SK-N-SH treated with all-trans-retinoic acid at 6 μM for 48 hours (cell line): ENCODE results near the gene GRIK4.

Experiments used
- ATAC-seq: fragments of 200-7000 bp; cut with Tn5 transposase; 3 replicates; pipeline ENCODE4 v1.9.1; 2020; ENCODE audit warnings: mild to moderate bottlenecking, moderate library complexity
- ARNTL ChIP-seq: fragments of 450-650 bp; formaldehyde crosslinking; IDR thresholded peaks from 2 replicates; pipeline ENCODE4 v1.5.0; 2020; ENCODE audit warnings: low read depth, mild to moderate bottlenecking, moderate library complexity, borderline replicate concordance
- BACH2 ChIP-seq: fragments of 250-450 bp; sonication (Bioruptor Pico); IDR thresholded peaks from 2 replicates; pipeline ENCODE4 v1.9.0; 2021; ENCODE audit warnings: mild to moderate bottlenecking, borderline replicate concordance
- CSDC2 ChIP-seq: fragments of 250-450 bp; sonication (Bioruptor Pico); IDR thresholded peaks from 2 replicates; pipeline ENCODE4 v1.5.0; 2020; ENCODE audit warnings: mild to moderate bottlenecking, moderate library complexity
- ESRRG ChIP-seq: fragments of 250-450 bp; sonication (Bioruptor Pico); IDR thresholded peaks from 2 replicates; pipeline ENCODE4 v1.6.1; 2021; ENCODE audit warnings: mild to moderate bottlenecking
- GLIS3 ChIP-seq: fragments of 250-450 bp; sonication (Bioruptor Pico); IDR thresholded peaks from 2 replicates; pipeline ENCODE4 v1.5.0; 2020; ENCODE audit warnings: mild to moderate bottlenecking, moderate library complexity
- ISL1 ChIP-seq: fragments of 250-450 bp; sonication (Bioruptor Pico); IDR thresholded peaks from 2 replicates; pipeline ENCODE4 v2.1.2; 2022; ENCODE audit warnings: mild to moderate bottlenecking, moderate library complexity
- OSR1 ChIP-seq: fragments of 250-450 bp; sonication (Bioruptor Pico); IDR thresholded peaks from 2 replicates; pipeline ENCODE4 v1.8.0; 2022; ENCODE audit warnings: moderate library complexity, mild to moderate bottlenecking, inconsistent platforms
- PPARA ChIP-seq: fragments of 250-450 bp; sonication (Bioruptor Pico); IDR thresholded peaks from 2 replicates; pipeline ENCODE4 v1.5.0; 2020; ENCODE audit warnings: mild to moderate bottlenecking, borderline replicate concordance
- RARB ChIP-seq: fragments of 250-450 bp; sonication (Bioruptor Pico); IDR thresholded peaks from 2 replicates; pipeline ENCODE4 v1.8.0; 2021; ENCODE audit warnings: mild to moderate bottlenecking, moderate library complexity
- SNAI2 ChIP-seq: fragments of 250-450 bp; sonication (Bioruptor Pico); IDR thresholded peaks from 2 replicates; pipeline ENCODE4 v1.5.0; 2020; ENCODE audit warnings: mild to moderate bottlenecking, moderate library complexity
- TCF4 ChIP-seq: fragments of 250-450 bp; sonication (Bioruptor Pico); IDR thresholded peaks from 2 replicates; pipeline ENCODE4 v1.8.0; 2021; ENCODE audit warnings: mild to moderate bottlenecking, moderate library complexity, borderline replicate concordance
- TOX ChIP-seq: fragments of 250-450 bp; sonication (Bioruptor Pico); IDR thresholded peaks from 2 replicates; pipeline ENCODE4 v1.8.0; 2021; ENCODE audit warnings: mild to moderate bottlenecking, moderate library complexity, borderline replicate concordance
- ZC3H10 ChIP-seq: fragments of 250-450 bp; sonication (Bioruptor Pico); IDR thresholded peaks from 2 replicates; pipeline ENCODE4 v1.5.1; 2021; ENCODE audit warnings: mild to moderate bottlenecking, moderate library complexity
- ZFP30 ChIP-seq: fragments of 450-650 bp; formaldehyde crosslinking; IDR thresholded peaks from 2 replicates; pipeline ENCODE4 v1.5.0; 2022; ENCODE audit warnings: mild to moderate bottlenecking, moderate library complexity
- ZNF565 ChIP-seq: fragments of 450-650 bp; formaldehyde crosslinking; conservative IDR thresholded peaks from 2 replicates; pipeline ENCODE4 v1.5.0; 2020; ENCODE audit warnings: low read depth, mild to moderate bottlenecking, moderate library complexity
- ZNF70 ChIP-seq: fragments of 450-650 bp; formaldehyde crosslinking; IDR thresholded peaks from 2 replicates; pipeline ENCODE4 v1.5.0; 2020; ENCODE audit warnings: mild to moderate bottlenecking, moderate library complexity
- ZNF8 ChIP-seq: fragments of 450-650 bp; formaldehyde crosslinking; IDR thresholded peaks from 2 replicates; pipeline ENCODE4 v1.5.0; 2020; ENCODE audit warnings: mild to moderate bottlenecking, moderate library complexity
- TF ChIP-seq, protein P1 (sequence below): fragments of 250-450 bp; sonication (Bioruptor Pico); IDR thresholded peaks from 2 replicates; pipeline ENCODE4 v1.8.0; 2020; ENCODE audit warnings: mild to moderate bottlenecking, moderate library complexity, borderline replicate concordance
- TF ChIP-seq, protein P2 (sequence below): fragments of 250-450 bp; sonication (Bioruptor Pico); IDR thresholded peaks from 2 replicates; pipeline ENCODE4 v1.5.1; 2020; ENCODE audit warnings: low read depth, mild to moderate bottlenecking, moderate library complexity
- TF ChIP-seq, protein P3 (sequence below): fragments of 250-450 bp; sonication (Bioruptor Pico); IDR thresholded peaks from 2 replicates; pipeline ENCODE4 v1.5.0; 2020; ENCODE audit warnings: mild to moderate bottlenecking, moderate library complexity
- TF ChIP-seq, protein P4 (sequence below): fragments of 250-450 bp; sonication (Bioruptor Pico); IDR thresholded peaks from 2 replicates; pipeline ENCODE4 v1.8.0; 2021; ENCODE audit warnings: low read depth, mild to moderate bottlenecking, moderate library complexity, borderline replicate concordance
- TF ChIP-seq, protein P5 (sequence below): fragments of 250-450 bp; sonication (Bioruptor Pico); IDR thresholded peaks from 2 replicates; pipeline ENCODE4 v1.5.1; 2021; ENCODE audit warnings: mild to moderate bottlenecking, moderate library complexity

The GRIK4 gene

DNA sequence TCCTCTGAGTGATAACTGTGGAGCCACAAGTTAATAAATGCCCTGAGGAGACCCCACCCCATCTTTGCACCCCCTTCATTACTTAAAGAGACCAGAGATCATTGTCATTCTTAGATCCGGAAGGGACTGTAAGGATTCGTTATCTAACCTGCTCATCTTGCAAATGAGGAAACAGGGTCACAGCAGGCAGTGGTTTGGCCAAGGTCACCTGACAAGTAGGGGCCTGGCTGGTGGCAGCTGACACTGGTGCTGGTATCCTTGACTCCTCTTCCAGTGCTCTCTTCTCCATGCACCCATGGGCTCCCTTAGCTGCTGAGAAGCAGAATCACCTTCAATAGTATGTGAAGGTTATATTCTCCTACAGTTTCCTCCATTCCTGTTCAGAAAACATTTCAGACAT, 151.6 kb downstream of the GRIK4 start:
- TF ChIP-seq ZC3H10 (CRISPR knock-in tag) (no peak), CSDC2 (no peak), PPARA (CRISPR knock-in tag) (no peak)
- TF ChIP-seq, protein P1, sequence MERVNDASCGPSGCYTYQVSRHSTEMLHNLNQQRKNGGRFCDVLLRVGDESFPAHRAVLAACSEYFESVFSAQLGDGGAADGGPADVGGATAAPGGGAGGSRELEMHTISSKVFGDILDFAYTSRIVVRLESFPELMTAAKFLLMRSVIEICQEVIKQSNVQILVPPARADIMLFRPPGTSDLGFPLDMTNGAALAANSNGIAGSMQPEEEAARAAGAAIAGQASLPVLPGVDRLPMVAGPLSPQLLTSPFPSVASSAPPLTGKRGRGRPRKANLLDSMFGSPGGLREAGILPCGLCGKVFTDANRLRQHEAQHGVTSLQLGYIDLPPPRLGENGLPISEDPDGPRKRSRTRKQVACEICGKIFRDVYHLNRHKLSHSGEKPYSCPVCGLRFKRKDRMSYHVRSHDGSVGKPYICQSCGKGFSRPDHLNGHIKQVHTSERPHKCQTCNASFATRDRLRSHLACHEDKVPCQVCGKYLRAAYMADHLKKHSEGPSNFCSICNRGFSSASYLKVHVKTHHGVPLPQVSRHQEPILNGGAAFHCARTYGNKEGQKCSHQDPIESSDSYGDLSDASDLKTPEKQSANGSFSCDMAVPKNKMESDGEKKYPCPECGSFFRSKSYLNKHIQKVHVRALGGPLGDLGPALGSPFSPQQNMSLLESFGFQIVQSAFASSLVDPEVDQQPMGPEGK (CRISPR knock-in tag) = no peak
- TF ChIP-seq, protein P2, sequence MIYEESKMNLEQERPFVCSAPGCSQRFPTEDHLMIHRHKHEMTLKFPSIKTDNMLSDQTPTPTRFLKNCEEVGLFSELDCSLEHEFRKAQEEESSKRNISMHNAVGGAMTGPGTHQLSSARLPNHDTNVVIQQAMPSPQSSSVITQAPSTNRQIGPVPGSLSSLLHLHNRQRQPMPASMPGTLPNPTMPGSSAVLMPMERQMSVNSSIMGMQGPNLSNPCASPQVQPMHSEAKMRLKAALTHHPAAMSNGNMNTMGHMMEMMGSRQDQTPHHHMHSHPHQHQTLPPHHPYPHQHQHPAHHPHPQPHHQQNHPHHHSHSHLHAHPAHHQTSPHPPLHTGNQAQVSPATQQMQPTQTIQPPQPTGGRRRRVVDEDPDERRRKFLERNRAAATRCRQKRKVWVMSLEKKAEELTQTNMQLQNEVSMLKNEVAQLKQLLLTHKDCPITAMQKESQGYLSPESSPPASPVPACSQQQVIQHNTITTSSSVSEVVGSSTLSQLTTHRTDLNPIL = no peak
- ATAC-seq = no peak

DNA sequence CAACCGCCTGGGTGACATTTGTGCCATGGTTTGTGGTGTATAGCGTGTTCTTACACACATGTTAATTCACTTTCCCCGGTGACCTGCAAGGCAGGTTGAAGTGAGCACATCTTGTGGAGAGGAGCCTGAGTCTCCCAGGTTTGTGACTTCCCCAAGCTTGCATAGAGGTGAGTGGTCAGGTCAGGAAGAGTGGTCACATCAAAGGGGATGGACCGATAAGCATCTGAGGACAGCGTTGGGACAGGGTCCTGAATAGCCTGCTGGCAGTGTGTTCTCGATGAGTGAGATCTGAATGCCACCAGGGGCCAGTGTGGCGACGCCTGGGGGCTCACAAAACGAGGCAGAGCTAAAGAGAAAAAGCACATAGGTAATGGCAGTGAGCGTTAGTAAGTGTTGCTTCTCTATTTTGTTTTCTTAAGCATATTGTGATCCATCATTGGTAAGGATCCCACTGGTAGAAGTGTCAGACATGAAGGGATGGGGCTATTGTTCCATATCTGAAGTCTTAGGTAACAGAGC, 154.6 kb downstream of the GRIK4 start:
- ATAC-seq = no peak
- no peak for TF ChIP-seq ESRRG (CRISPR knock-in tag)

DNA sequence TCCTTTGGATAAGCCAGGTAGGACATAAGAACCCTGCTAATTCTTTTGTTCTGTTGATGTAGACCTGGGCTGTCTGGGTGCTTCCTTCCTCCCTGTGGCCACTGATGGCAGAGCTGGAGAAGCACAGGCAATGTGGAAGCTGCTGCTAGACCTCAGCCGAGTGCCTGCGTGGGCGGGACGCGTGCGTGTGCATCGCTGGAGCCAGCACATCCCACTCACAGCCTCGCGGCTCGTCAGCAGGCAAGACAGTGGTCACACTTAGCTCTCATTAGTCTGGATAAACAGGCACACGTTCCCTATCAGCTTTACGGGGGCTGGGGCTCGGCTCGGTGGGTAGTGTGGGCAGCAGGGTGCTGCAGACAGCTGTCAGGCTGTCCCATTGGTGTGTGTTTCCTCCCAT, 155.7 kb downstream of the GRIK4 start:
- ATAC-seq = no peak
- TF ChIP-seq, protein P3, sequence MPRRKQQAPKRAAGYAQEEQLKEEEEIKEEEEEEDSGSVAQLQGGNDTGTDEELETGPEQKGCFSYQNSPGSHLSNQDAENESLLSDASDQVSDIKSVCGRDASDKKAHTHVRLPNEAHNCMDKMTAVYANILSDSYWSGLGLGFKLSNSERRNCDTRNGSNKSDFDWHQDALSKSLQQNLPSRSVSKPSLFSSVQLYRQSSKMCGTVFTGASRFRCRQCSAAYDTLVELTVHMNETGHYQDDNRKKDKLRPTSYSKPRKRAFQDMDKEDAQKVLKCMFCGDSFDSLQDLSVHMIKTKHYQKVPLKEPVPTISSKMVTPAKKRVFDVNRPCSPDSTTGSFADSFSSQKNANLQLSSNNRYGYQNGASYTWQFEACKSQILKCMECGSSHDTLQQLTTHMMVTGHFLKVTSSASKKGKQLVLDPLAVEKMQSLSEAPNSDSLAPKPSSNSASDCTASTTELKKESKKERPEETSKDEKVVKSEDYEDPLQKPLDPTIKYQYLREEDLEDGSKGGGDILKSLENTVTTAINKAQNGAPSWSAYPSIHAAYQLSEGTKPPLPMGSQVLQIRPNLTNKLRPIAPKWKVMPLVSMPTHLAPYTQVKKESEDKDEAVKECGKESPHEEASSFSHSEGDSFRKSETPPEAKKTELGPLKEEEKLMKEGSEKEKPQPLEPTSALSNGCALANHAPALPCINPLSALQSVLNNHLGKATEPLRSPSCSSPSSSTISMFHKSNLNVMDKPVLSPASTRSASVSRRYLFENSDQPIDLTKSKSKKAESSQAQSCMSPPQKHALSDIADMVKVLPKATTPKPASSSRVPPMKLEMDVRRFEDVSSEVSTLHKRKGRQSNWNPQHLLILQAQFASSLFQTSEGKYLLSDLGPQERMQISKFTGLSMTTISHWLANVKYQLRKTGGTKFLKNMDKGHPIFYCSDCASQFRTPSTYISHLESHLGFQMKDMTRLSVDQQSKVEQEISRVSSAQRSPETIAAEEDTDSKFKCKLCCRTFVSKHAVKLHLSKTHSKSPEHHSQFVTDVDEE (CRISPR knock-in tag) = no peak
- TF ChIP-seq ZFP30 (CRISPR knock-in tag) = no peak
- no peak for TF ChIP-seq ZNF8
- no peak for TF ChIP-seq PPARA (CRISPR knock-in tag)
- TF ChIP-seq ZNF565 (CRISPR knock-in tag) = no peak
- no peak for TF ChIP-seq SNAI2 (CRISPR knock-in tag)

DNA sequence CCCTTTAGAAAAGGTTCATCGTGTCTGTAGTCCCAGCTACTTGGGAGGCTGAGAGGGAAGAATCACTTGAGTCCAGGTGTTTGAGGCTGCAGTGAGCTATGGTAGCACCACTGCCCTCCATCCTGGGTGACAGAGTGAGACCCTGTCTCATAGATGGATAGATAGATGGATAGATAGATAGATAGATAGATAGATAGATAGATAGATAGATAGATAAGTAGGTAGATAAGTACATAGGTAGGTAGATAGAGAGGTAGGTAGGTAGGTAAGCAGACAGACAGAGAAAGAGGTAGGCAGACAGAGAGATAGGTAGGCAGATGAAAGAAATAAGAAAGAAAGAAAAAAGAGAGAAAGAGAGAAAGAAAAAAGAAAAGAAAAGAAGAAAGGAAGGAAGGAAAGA, 156.4 kb downstream of the GRIK4 start:
- ATAC-seq = no peak
- TF ChIP-seq ZNF8 = no peak
- TF ChIP-seq ARNTL (CRISPR knock-in tag) = no peak
- TF ChIP-seq ZC3H10 (CRISPR knock-in tag) = no peak
- TF ChIP-seq TOX (CRISPR knock-in tag) = no peak
- TF ChIP-seq ISL1 (CRISPR knock-in tag) = no peak
- TF ChIP-seq BACH2 (CRISPR knock-in tag) = no peak
- TF ChIP-seq ZFP30 (CRISPR knock-in tag) = no peak
- TF ChIP-seq SNAI2 (CRISPR knock-in tag) = no peak
- TF ChIP-seq, protein P1 (CRISPR knock-in tag) = no peak
- TF ChIP-seq GLIS3 (CRISPR knock-in tag) = no peak
- TF ChIP-seq, protein P2 = no peak
- TF ChIP-seq RARB (CRISPR knock-in tag) = no peak
- TF ChIP-seq OSR1 (CRISPR knock-in tag) = no peak
- TF ChIP-seq TCF4 (CRISPR knock-in tag) = no peak
- TF ChIP-seq, protein P4, sequence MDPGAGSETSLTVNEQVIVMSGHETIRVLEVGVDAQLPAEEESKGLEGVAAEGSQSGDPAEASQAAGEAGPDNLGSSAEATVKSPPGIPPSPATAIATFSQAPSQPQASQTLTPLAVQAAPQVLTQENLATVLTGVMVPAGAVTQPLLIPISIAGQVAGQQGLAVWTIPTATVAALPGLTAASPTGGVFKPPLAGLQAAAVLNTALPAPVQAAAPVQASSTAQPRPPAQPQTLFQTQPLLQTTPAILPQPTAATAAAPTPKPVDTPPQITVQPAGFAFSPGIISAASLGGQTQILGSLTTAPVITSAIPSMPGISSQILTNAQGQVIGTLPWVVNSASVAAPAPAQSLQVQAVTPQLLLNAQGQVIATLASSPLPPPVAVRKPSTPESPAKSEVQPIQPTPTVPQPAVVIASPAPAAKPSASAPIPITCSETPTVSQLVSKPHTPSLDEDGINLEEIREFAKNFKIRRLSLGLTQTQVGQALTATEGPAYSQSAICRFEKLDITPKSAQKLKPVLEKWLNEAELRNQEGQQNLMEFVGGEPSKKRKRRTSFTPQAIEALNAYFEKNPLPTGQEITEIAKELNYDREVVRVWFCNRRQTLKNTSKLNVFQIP (CRISPR knock-in tag) = no peak
- TF ChIP-seq, protein P5, sequence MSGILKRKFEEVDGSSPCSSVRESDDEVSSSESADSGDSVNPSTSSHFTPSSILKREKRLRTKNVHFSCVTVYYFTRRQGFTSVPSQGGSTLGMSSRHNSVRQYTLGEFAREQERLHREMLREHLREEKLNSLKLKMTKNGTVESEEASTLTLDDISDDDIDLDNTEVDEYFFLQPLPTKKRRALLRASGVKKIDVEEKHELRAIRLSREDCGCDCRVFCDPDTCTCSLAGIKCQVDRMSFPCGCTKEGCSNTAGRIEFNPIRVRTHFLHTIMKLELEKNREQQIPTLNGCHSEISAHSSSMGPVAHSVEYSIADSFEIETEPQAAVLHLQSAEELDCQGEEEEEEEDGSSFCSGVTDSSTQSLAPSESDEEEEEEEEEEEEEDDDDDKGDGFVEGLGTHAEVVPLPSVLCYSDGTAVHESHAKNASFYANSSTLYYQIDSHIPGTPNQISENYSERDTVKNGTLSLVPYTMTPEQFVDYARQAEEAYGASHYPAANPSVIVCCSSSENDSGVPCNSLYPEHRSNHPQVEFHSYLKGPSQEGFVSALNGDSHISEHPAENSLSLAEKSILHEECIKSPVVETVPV (CRISPR knock-in tag) = no peak
- TF ChIP-seq ZNF565 (CRISPR knock-in tag) = no peak
- no peak for TF ChIP-seq ZNF70 (CRISPR knock-in tag)
